IMR-90 (cell line): ENCODE measurements around the gene ZRANB3. TPM values are rescaled to one million over a fixed set of nuclear protein-coding genes. Genes with fewer than 3 reads are reported as not detected.

ENCODE experiments used
- ATAC-seq: fragments of 200-7000 bp; cut with Tn5 transposase; 2 replicates; pipeline ENCODE4 v1.9.1; 2020; ENCODE audit warnings: low read depth, mild to moderate bottlenecking, moderate library complexity
- BruUV-seq: library from RNA; stranded (reverse); fragments of 400-500 nt; replicated peaks from 2 replicates; lab custom pipeline; 2021; lab: Mats Ljungman, UMichigan
- CTCF ChIA-PET: fragments of 300-600 bp; formaldehyde crosslinking; extraction: SDS; loops from one replicate; lab custom pipeline; 2021; ENCODE audit warnings: antibody characterized with exemption; lab: Yijun Ruan, JAX
- POLR2A ChIA-PET: fragments of 300-600 bp; sonication (Branson Sonifier 250); formaldehyde crosslinking; loops from one replicate; lab custom pipeline; 2022; ENCODE audit warnings: antibody characterized with exemption; ENCODE audit not compliant: unreplicated experiment; lab: Charles Lee
- DNase-seq: peaks from one replicate; pipeline ENCODE4 v3.0.0; 2013
- H2AFZ ChIP-seq: replicated peaks from 2 replicates; pipeline ENCODE3; 2013; ENCODE audit warnings: low read length, mild to moderate bottlenecking; ENCODE audit not compliant: poor library complexity
- H2AK5ac ChIP-seq: 2 replicates; pipeline ENCODE4 v1.6.1; 2013; ENCODE audit warnings: low read depth, low read length, inconsistent platforms
- H2AK9ac ChIP-seq: replicated peaks from 2 replicates; pipeline ENCODE3; 2013; ENCODE audit warnings: mild to moderate bottlenecking, low read depth, low read length, moderate library complexity; ENCODE audit not compliant: poor library complexity
- H2BK120ac ChIP-seq: 2 replicates; pipeline ENCODE4 v1.6.1; 2013; ENCODE audit warnings: low read depth, low read length, inconsistent platforms
- H2BK15ac ChIP-seq: 3 replicates; pipeline ENCODE4 v1.6.1; 2013; ENCODE audit warnings: low read depth, low read length, inconsistent platforms
- H2BK20ac ChIP-seq: 2 replicates; pipeline ENCODE4 v1.6.1; 2013; ENCODE audit warnings: low read depth, mild to moderate bottlenecking, inconsistent platforms, low read length, moderate library complexity
- H2BK5ac ChIP-seq: 2 replicates; pipeline ENCODE4 v1.6.1; 2013; ENCODE audit warnings: mild to moderate bottlenecking, low read depth, low read length, inconsistent platforms; ENCODE audit not compliant: poor library complexity, severe bottlenecking
- H3K14ac ChIP-seq: replicated peaks from 2 replicates; pipeline ENCODE4 v1.6.1; 2013; ENCODE audit warnings: low read depth, low read length, inconsistent platforms
- H3K18ac ChIP-seq: 2 replicates; pipeline ENCODE4 v1.6.1; 2013; ENCODE audit warnings: low read depth, low read length, control low read depth
- H3K23ac ChIP-seq: 2 replicates; pipeline ENCODE4 v1.6.1; 2013; ENCODE audit warnings: low read depth, low read length, inconsistent platforms
- H3K27ac ChIP-seq: 2 replicates; pipeline ENCODE4 v1.5.1; 2013; ENCODE audit warnings: mild to moderate bottlenecking, control low read depth, low read length; ENCODE audit not compliant: insufficient read depth
- H3K27me3 ChIP-seq: 2 replicates; pipeline ENCODE4 v1.6.1; 2013; ENCODE audit warnings: low read length; ENCODE audit not compliant: control insufficient read depth, insufficient read depth
- H3K36me3 ChIP-seq: 2 replicates; pipeline ENCODE4 v1.6.1; 2013; ENCODE audit warnings: low read length, mixed read lengths; ENCODE audit not compliant: control insufficient read depth, insufficient read depth
- H3K4ac ChIP-seq: 2 replicates; pipeline ENCODE4 v1.6.1; 2013; ENCODE audit warnings: low read depth, low read length, inconsistent platforms
- H3K4me1 ChIP-seq: 2 replicates; pipeline ENCODE4 v1.6.1; 2013; ENCODE audit warnings: low read length, mixed read lengths; ENCODE audit not compliant: control insufficient read depth, insufficient read depth
- H3K4me2 ChIP-seq: 2 replicates; pipeline ENCODE4 v1.6.1; 2013; ENCODE audit warnings: low read depth, mild to moderate bottlenecking, control low read depth, low read length, moderate library complexity
- H3K4me3 ChIP-seq: 2 replicates; pipeline ENCODE4 v1.5.1; 2013; ENCODE audit warnings: low read depth, mild to moderate bottlenecking, control low read depth, low read length, moderate library complexity; ENCODE audit not compliant: insufficient read depth
- H3K56ac ChIP-seq: 2 replicates; pipeline ENCODE4 v1.6.1; 2013; ENCODE audit warnings: low read length, inconsistent platforms; ENCODE audit not compliant: insufficient read depth; ENCODE audit errors: extremely low read depth
- H3K79me1 ChIP-seq, 2 experiments: 2 replicates each; pipeline ENCODE4 v1.6.1; 2013; ENCODE audit warnings: low read length in 2 of 2, inconsistent platforms in 1 of 2, low read depth in 1 of 2
- H3K9ac ChIP-seq: 2 replicates; pipeline ENCODE4 v1.6.1; 2013; ENCODE audit warnings: low read depth, low read length, control low read depth
- H3K9me1 ChIP-seq: 2 replicates; pipeline ENCODE4 v1.6.1; 2013; ENCODE audit warnings: low read length, inconsistent platforms; ENCODE audit not compliant: insufficient read depth
- H3K9me3 ChIP-seq: 2 replicates; pipeline ENCODE4 v1.6.1; 2013; ENCODE audit warnings: low read length; ENCODE audit not compliant: control insufficient read depth, insufficient read depth
- H4K20me1 ChIP-seq: 2 replicates; pipeline ENCODE4 v1.6.1; 2013; ENCODE audit warnings: low read length, inconsistent platforms; ENCODE audit not compliant: insufficient read depth
- H4K5ac ChIP-seq: 2 replicates; pipeline ENCODE4 v1.6.1; 2013; ENCODE audit warnings: mild to moderate bottlenecking, low read depth, low read length, control low read depth
- H4K8ac ChIP-seq, 2 experiments: 2 replicates each; pipeline ENCODE4 v1.6.1; 2013; ENCODE audit warnings: low read depth in 2 of 2, low read length in 2 of 2, control low read depth in 1 of 2, inconsistent platforms in 1 of 2
- H4K91ac ChIP-seq: 2 replicates; pipeline ENCODE4 v1.6.1; 2013; ENCODE audit warnings: low read depth, low read length, inconsistent platforms; ENCODE audit not compliant: insufficient read depth
- BHLHE40 ChIP-seq: fragments of 150-350 bp; IDR thresholded peaks from 2 replicates; pipeline ENCODE4 v1.6.1; 2016; ENCODE audit warnings: mild to moderate bottlenecking, low read depth, low read length
- CEBPB ChIP-seq: IDR thresholded peaks from 2 replicates; pipeline ENCODE4 v1.6.1; 2012; ENCODE audit warnings: low read depth, low read length, improper control_type of control experiment
- CHD1 ChIP-seq: IDR thresholded peaks from 2 replicates; pipeline ENCODE4 v1.6.1; 2012; ENCODE audit warnings: low read depth, low read length, improper control_type of control experiment
- FOS ChIP-seq: fragments of 150-350 bp; IDR thresholded peaks from 2 replicates; pipeline ENCODE4 v1.6.1; 2016; ENCODE audit warnings: low read depth, low read length
- MAFK ChIP-seq: IDR thresholded peaks from 2 replicates; pipeline ENCODE4 v1.6.1; 2012; ENCODE audit warnings: low read depth, low read length, improper control_type of control experiment
- MAZ ChIP-seq: IDR thresholded peaks from 2 replicates; pipeline ENCODE4 v1.6.1; 2012; ENCODE audit warnings: low read depth, mild to moderate bottlenecking, low read length, improper control_type of control experiment, moderate library complexity, borderline replicate concordance
- MXI1 ChIP-seq: IDR thresholded peaks from 2 replicates; pipeline ENCODE4 v1.6.1; 2012; ENCODE audit warnings: low read depth, mild to moderate bottlenecking, low read length, moderate library complexity, borderline replicate concordance
- NFE2L2 ChIP-seq: fragments of 150-350 bp; IDR thresholded peaks from 2 replicates; pipeline ENCODE4 v1.6.1; 2016; ENCODE audit warnings: low read depth, mild to moderate bottlenecking, low read length
- POLR2A ChIP-seq: IDR thresholded peaks from 2 replicates; pipeline ENCODE4 v1.6.1; 2012; ENCODE audit warnings: mild to moderate bottlenecking, low read depth, low read length
- RAD21 ChIP-seq: IDR thresholded peaks from 2 replicates; pipeline ENCODE4 v1.6.1; 2012; ENCODE audit warnings: low read length, improper control_type of control experiment
- RCOR1 ChIP-seq: IDR thresholded peaks from 2 replicates; pipeline ENCODE4 v1.6.1; 2012; ENCODE audit warnings: mild to moderate bottlenecking, low read length, improper control_type of control experiment; ENCODE audit not compliant: insufficient replicate concordance
- RFX5 ChIP-seq: IDR thresholded peaks from 2 replicates; pipeline ENCODE4 v1.8.0; 2012; ENCODE audit warnings: low read depth, mild to moderate bottlenecking, low read length, moderate library complexity
- SMC3 ChIP-seq: fragments of 150-350 bp; IDR thresholded peaks from 2 replicates; pipeline ENCODE4 v1.6.1; 2016; ENCODE audit warnings: low read depth, mild to moderate bottlenecking, antibody characterized with exemption, low read length, moderate library complexity
- USF2 ChIP-seq: fragments of 150-350 bp; IDR thresholded peaks from 2 replicates; pipeline ENCODE4 v1.6.1; 2017; ENCODE audit warnings: mild to moderate bottlenecking, antibody characterized with exemption, low read length, low read depth
- WGBS, 2 experiments: methylation state at CpG; one replicate each; pipeline versions ENCODE4 v1.1.5 to v1.1.7; 2013; ENCODE audit warnings: missing lambda C conversion rate in 2 of 2; ENCODE audit not compliant: insufficient read length in 1 of 2; ENCODE audit errors: extremely low coverage in 2 of 2; 5-methylcytosine and 5-hydroxymethylcytosine counted together
- dilution Hi-C: fragments of 300-500 bp; cut with HindIII; formaldehyde crosslinking; loops from one replicate; pipeline ENCODE4 v1.14.3; 2018; ENCODE audit warnings: low sequenced_read_pairs; ENCODE audit not compliant: unreplicated experiment
- in situ Hi-C: fragments of 300-500 bp; cut with MboI; formaldehyde crosslinking; loops from 3 replicates; pipeline ENCODE4 v1.14.3; 2019; ENCODE audit warnings: low sequenced_read_pairs, inconsistent platforms, mixed read lengths
- intact Hi-C: fragments of 100-400 bp; cut with micrococcal nuclease; formaldehyde crosslinking; loops from 2 replicates; pipeline ENCODE4 v1.10.0; 2022
- polyA plus RNA-seq, 3 experiments: library from polyadenylated mRNA; depleted of rRNA; stranded (reverse); fragments of >200 nt; gene quantifications; 2 replicates each; pipeline ENCODE4 v1.2.3, GENCODE V29; 2012; ENCODE audit warnings: low replicate concordance in 1 of 3
- total RNA-seq: library from RNA; depleted of rRNA; stranded (reverse); fragments of >200 nt; gene quantifications from 2 replicates; pipeline ENCODE4 v1.2.3, GENCODE V29; 2012
- TF ChIP-seq, protein P1 (sequence below): conservative IDR thresholded peaks from 2 replicates; pipeline ENCODE4 v1.5.1; 2012; ENCODE audit warnings: mild to moderate bottlenecking, low read depth, low read length, improper control_type of control experiment
- TF ChIP-seq, protein P2 (sequence below): fragments of 150-350 bp; IDR thresholded peaks from 2 replicates; pipeline ENCODE4 v1.6.1; 2016; ENCODE audit warnings: low read depth, mild to moderate bottlenecking, low read length, moderate library complexity, borderline replicate concordance

ZRANB3 gene
- total and polyA plus RNA-seq, 2 of the 4 experiments (the other 2 are of a cell fraction) = 3.4 to 9.3 TPM

DNA sequence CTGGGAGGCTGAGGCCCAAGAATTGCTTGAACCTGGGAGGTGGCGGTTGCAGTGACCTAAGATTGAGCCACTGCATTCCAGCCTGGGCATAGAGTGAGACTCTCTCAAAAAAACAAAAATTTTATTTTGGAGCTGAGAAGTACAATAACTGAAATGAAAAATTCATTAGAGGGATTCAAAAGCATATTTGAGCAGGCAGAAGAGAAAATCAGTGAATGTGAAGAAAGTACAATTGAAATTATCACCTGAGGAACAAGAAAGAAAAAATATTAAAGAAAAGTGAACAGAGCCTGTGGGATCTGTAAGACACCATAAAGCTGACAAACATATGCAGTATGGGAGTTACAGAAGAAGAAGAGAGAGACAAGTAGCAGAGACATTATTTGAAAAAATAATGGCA is 341.9 kb downstream of the ZRANB3 start:
- H2BK20ac ChIP-seq = no peak overlapping the region
- ATAC-seq (no peak), DNase-seq (no peak)
- no peaks in the 10 kb centered on the region for H3K27me3 ChIP-seq
- dilution Hi-C loops (no loop called here), in situ Hi-C loops (no loop called here), intact Hi-C loops (no loop called here)
- H3K9me1 ChIP-seq = no peaks in the 10 kb centered on the region
- TF ChIP-seq RAD21 = no peak
- TF ChIP-seq RCOR1 = no peak
- no peak for TF ChIP-seq FOS
- TF ChIP-seq, protein P1, sequence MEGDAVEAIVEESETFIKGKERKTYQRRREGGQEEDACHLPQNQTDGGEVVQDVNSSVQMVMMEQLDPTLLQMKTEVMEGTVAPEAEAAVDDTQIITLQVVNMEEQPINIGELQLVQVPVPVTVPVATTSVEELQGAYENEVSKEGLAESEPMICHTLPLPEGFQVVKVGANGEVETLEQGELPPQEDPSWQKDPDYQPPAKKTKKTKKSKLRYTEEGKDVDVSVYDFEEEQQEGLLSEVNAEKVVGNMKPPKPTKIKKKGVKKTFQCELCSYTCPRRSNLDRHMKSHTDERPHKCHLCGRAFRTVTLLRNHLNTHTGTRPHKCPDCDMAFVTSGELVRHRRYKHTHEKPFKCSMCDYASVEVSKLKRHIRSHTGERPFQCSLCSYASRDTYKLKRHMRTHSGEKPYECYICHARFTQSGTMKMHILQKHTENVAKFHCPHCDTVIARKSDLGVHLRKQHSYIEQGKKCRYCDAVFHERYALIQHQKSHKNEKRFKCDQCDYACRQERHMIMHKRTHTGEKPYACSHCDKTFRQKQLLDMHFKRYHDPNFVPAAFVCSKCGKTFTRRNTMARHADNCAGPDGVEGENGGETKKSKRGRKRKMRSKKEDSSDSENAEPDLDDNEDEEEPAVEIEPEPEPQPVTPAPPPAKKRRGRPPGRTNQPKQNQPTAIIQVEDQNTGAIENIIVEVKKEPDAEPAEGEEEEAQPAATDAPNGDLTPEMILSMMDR = no peak
- TF ChIP-seq MXI1 = no peak
- no peak for TF ChIP-seq MAFK
- TF ChIP-seq USF2 = no peak
- TF ChIP-seq RFX5 = no peak
- TF ChIP-seq, protein P2, sequence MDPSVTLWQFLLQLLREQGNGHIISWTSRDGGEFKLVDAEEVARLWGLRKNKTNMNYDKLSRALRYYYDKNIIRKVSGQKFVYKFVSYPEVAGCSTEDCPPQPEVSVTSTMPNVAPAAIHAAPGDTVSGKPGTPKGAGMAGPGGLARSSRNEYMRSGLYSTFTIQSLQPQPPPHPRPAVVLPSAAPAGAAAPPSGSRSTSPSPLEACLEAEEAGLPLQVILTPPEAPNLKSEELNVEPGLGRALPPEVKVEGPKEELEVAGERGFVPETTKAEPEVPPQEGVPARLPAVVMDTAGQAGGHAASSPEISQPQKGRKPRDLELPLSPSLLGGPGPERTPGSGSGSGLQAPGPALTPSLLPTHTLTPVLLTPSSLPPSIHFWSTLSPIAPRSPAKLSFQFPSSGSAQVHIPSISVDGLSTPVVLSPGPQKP = no peak
- TF ChIP-seq SMC3 = no peak
- no peak for TF ChIP-seq CEBPB
- TF ChIP-seq NFE2L2 = no peak
- no peak for TF ChIP-seq CHD1
- no peak for TF ChIP-seq POLR2A
- TF ChIP-seq BHLHE40 = no peak
- no peak for TF ChIP-seq MAZ
- H2AK5ac ChIP-seq = no peak overlapping the region
- H2BK15ac ChIP-seq = no peak overlapping the region
- H2AK9ac ChIP-seq = no peak overlapping the region
- H3K18ac ChIP-seq = no peak overlapping the region
- no TSS peak for BruUV-seq
- CTCF ChIA-PET = interaction anchor here (0.6 to 0.8 kb wide), 2 partner anchors 15 to 156 kb away, joined by 3 to 6 read pairs; no protein-coding TSS in a partner anchor
- no peak overlapping the region for H4K91ac ChIP-seq
- no peak overlapping the region for H2BK120ac ChIP-seq
- no CpG with 5 or more reads among the region's 1 CpG for WGBS, 2 experiments
- no peak overlapping the region for H4K5ac ChIP-seq
- no peaks in the 10 kb centered on the region for H3K4me1 ChIP-seq
- H3K14ac ChIP-seq = no peak overlapping the region
- H3K27ac ChIP-seq = no peak overlapping the region
- H3K4me3 ChIP-seq = no peak overlapping the region
- H3K56ac ChIP-seq = no peak overlapping the region
- H3K23ac ChIP-seq = no peak overlapping the region
- H3K4me2 ChIP-seq = no peak overlapping the region
- H3K9me3 ChIP-seq = no peaks in the 10 kb centered on the region
- no peak overlapping the region for H3K9ac ChIP-seq
- H3K36me3 ChIP-seq = no peaks in the 10 kb centered on the region
- H2BK5ac ChIP-seq = no peak overlapping the region
- no peak overlapping the region for H2AFZ ChIP-seq
- H4K8ac ChIP-seq = no peak overlapping the region
- H3K4ac ChIP-seq = no peak overlapping the region
- POLR2A ChIA-PET = no interaction called here
- H4K20me1 ChIP-seq = no peaks in the 10 kb centered on the region
- no peaks in the 10 kb centered on the region for H3K79me1 ChIP-seq
